IMR-90 (cell line): ENCODE results near the gene C16orf92. TPM values are rescaled to one million over a fixed set of nuclear protein-coding genes. Genes with fewer than 3 reads are reported as not detected.

Experiments
- ATAC-seq: fragments of 200-7000 bp; cut with Tn5 transposase; 2 replicates; pipeline ENCODE4 v1.9.1; 2020; ENCODE audit warnings: low read depth, mild to moderate bottlenecking, moderate library complexity
- BruUV-seq: library from RNA; stranded (reverse); fragments of 400-500 nt; replicated peaks from 2 replicates; lab custom pipeline; 2021; lab: Mats Ljungman, UMichigan
- CTCF ChIA-PET: fragments of 300-600 bp; formaldehyde crosslinking; extraction: SDS; loops from one replicate; lab custom pipeline; 2021; ENCODE audit warnings: antibody characterized with exemption; lab: Yijun Ruan, JAX
- POLR2A ChIA-PET: fragments of 300-600 bp; sonication (Branson Sonifier 250); formaldehyde crosslinking; loops from one replicate; lab custom pipeline; 2022; ENCODE audit warnings: antibody characterized with exemption; ENCODE audit not compliant: unreplicated experiment; lab: Charles Lee
- DNase-seq: peaks from one replicate; pipeline ENCODE4 v3.0.0; 2013
- H2AFZ ChIP-seq: replicated peaks from 2 replicates; pipeline ENCODE3; 2013; ENCODE audit warnings: low read length, mild to moderate bottlenecking; ENCODE audit not compliant: poor library complexity
- H2AK5ac ChIP-seq: 2 replicates; pipeline ENCODE4 v1.6.1; 2013; ENCODE audit warnings: low read depth, low read length, inconsistent platforms
- H2AK9ac ChIP-seq: replicated peaks from 2 replicates; pipeline ENCODE3; 2013; ENCODE audit warnings: mild to moderate bottlenecking, low read depth, low read length, moderate library complexity; ENCODE audit not compliant: poor library complexity
- H2BK120ac ChIP-seq: 2 replicates; pipeline ENCODE4 v1.6.1; 2013; ENCODE audit warnings: low read depth, low read length, inconsistent platforms
- H2BK15ac ChIP-seq: 3 replicates; pipeline ENCODE4 v1.6.1; 2013; ENCODE audit warnings: low read depth, low read length, inconsistent platforms
- H2BK20ac ChIP-seq: 2 replicates; pipeline ENCODE4 v1.6.1; 2013; ENCODE audit warnings: low read depth, mild to moderate bottlenecking, inconsistent platforms, low read length, moderate library complexity
- H2BK5ac ChIP-seq: 2 replicates; pipeline ENCODE4 v1.6.1; 2013; ENCODE audit warnings: mild to moderate bottlenecking, low read depth, low read length, inconsistent platforms; ENCODE audit not compliant: poor library complexity, severe bottlenecking
- H3K14ac ChIP-seq: replicated peaks from 2 replicates; pipeline ENCODE4 v1.6.1; 2013; ENCODE audit warnings: low read depth, low read length, inconsistent platforms
- H3K18ac ChIP-seq: 2 replicates; pipeline ENCODE4 v1.6.1; 2013; ENCODE audit warnings: low read depth, low read length, control low read depth
- H3K23ac ChIP-seq: 2 replicates; pipeline ENCODE4 v1.6.1; 2013; ENCODE audit warnings: low read depth, low read length, inconsistent platforms
- H3K27ac ChIP-seq: 2 replicates; pipeline ENCODE4 v1.5.1; 2013; ENCODE audit warnings: mild to moderate bottlenecking, control low read depth, low read length; ENCODE audit not compliant: insufficient read depth
- H3K27me3 ChIP-seq: 2 replicates; pipeline ENCODE4 v1.6.1; 2013; ENCODE audit warnings: low read length; ENCODE audit not compliant: control insufficient read depth, insufficient read depth
- H3K36me3 ChIP-seq: 2 replicates; pipeline ENCODE4 v1.6.1; 2013; ENCODE audit warnings: low read length, mixed read lengths; ENCODE audit not compliant: control insufficient read depth, insufficient read depth
- H3K4ac ChIP-seq: 2 replicates; pipeline ENCODE4 v1.6.1; 2013; ENCODE audit warnings: low read depth, low read length, inconsistent platforms
- H3K4me1 ChIP-seq: 2 replicates; pipeline ENCODE4 v1.6.1; 2013; ENCODE audit warnings: low read length, mixed read lengths; ENCODE audit not compliant: control insufficient read depth, insufficient read depth
- H3K4me2 ChIP-seq: 2 replicates; pipeline ENCODE4 v1.6.1; 2013; ENCODE audit warnings: low read depth, mild to moderate bottlenecking, control low read depth, low read length, moderate library complexity
- H3K4me3 ChIP-seq: 2 replicates; pipeline ENCODE4 v1.5.1; 2013; ENCODE audit warnings: low read depth, mild to moderate bottlenecking, control low read depth, low read length, moderate library complexity; ENCODE audit not compliant: insufficient read depth
- H3K56ac ChIP-seq: 2 replicates; pipeline ENCODE4 v1.6.1; 2013; ENCODE audit warnings: low read length, inconsistent platforms; ENCODE audit not compliant: insufficient read depth; ENCODE audit errors: extremely low read depth
- H3K79me1 ChIP-seq, 2 experiments: 2 replicates each; pipeline ENCODE4 v1.6.1; 2013; ENCODE audit warnings: low read length in 2 of 2, inconsistent platforms in 1 of 2, low read depth in 1 of 2
- H3K9ac ChIP-seq: 2 replicates; pipeline ENCODE4 v1.6.1; 2013; ENCODE audit warnings: low read depth, low read length, control low read depth
- H3K9me1 ChIP-seq: 2 replicates; pipeline ENCODE4 v1.6.1; 2013; ENCODE audit warnings: low read length, inconsistent platforms; ENCODE audit not compliant: insufficient read depth
- H3K9me3 ChIP-seq: 2 replicates; pipeline ENCODE4 v1.6.1; 2013; ENCODE audit warnings: low read length; ENCODE audit not compliant: control insufficient read depth, insufficient read depth
- H4K20me1 ChIP-seq: 2 replicates; pipeline ENCODE4 v1.6.1; 2013; ENCODE audit warnings: low read length, inconsistent platforms; ENCODE audit not compliant: insufficient read depth
- H4K5ac ChIP-seq: 2 replicates; pipeline ENCODE4 v1.6.1; 2013; ENCODE audit warnings: mild to moderate bottlenecking, low read depth, low read length, control low read depth
- H4K8ac ChIP-seq, 2 experiments: 2 replicates each; pipeline ENCODE4 v1.6.1; 2013; ENCODE audit warnings: low read depth in 2 of 2, low read length in 2 of 2, control low read depth in 1 of 2, inconsistent platforms in 1 of 2
- H4K91ac ChIP-seq: 2 replicates; pipeline ENCODE4 v1.6.1; 2013; ENCODE audit warnings: low read depth, low read length, inconsistent platforms; ENCODE audit not compliant: insufficient read depth
- BHLHE40 ChIP-seq: fragments of 150-350 bp; IDR thresholded peaks from 2 replicates; pipeline ENCODE4 v1.6.1; 2016; ENCODE audit warnings: mild to moderate bottlenecking, low read depth, low read length
- CHD1 ChIP-seq: IDR thresholded peaks from 2 replicates; pipeline ENCODE4 v1.6.1; 2012; ENCODE audit warnings: low read depth, low read length, improper control_type of control experiment
- MAZ ChIP-seq: IDR thresholded peaks from 2 replicates; pipeline ENCODE4 v1.6.1; 2012; ENCODE audit warnings: low read depth, mild to moderate bottlenecking, low read length, improper control_type of control experiment, moderate library complexity, borderline replicate concordance
- POLR2A ChIP-seq: IDR thresholded peaks from 2 replicates; pipeline ENCODE4 v1.6.1; 2012; ENCODE audit warnings: mild to moderate bottlenecking, low read depth, low read length
- RFX5 ChIP-seq: IDR thresholded peaks from 2 replicates; pipeline ENCODE4 v1.8.0; 2012; ENCODE audit warnings: low read depth, mild to moderate bottlenecking, low read length, moderate library complexity
- WGBS, 2 experiments: methylation state at CpG; one replicate each; pipeline versions ENCODE4 v1.1.5 to v1.1.7; 2013; ENCODE audit warnings: missing lambda C conversion rate in 2 of 2; ENCODE audit not compliant: insufficient read length in 1 of 2; ENCODE audit errors: extremely low coverage in 2 of 2; 5-methylcytosine and 5-hydroxymethylcytosine counted together
- dilution Hi-C: fragments of 300-500 bp; cut with HindIII; formaldehyde crosslinking; loops from one replicate; pipeline ENCODE4 v1.14.3; 2018; ENCODE audit warnings: low sequenced_read_pairs; ENCODE audit not compliant: unreplicated experiment
- in situ Hi-C: fragments of 300-500 bp; cut with MboI; formaldehyde crosslinking; loops from 3 replicates; pipeline ENCODE4 v1.14.3; 2019; ENCODE audit warnings: low sequenced_read_pairs, inconsistent platforms, mixed read lengths
- intact Hi-C: fragments of 100-400 bp; cut with micrococcal nuclease; formaldehyde crosslinking; loops from 2 replicates; pipeline ENCODE4 v1.10.0; 2022
- polyA plus RNA-seq, 3 experiments: library from polyadenylated mRNA; depleted of rRNA; stranded (reverse); fragments of >200 nt; gene quantifications; 2 replicates each; pipeline ENCODE4 v1.2.3, GENCODE V29; 2012; ENCODE audit warnings: low replicate concordance in 1 of 3
- total RNA-seq: library from RNA; depleted of rRNA; stranded (reverse); fragments of >200 nt; gene quantifications from 2 replicates; pipeline ENCODE4 v1.2.3, GENCODE V29; 2012
- TF ChIP-seq, protein P1 (sequence below): fragments of 150-350 bp; IDR thresholded peaks from 2 replicates; pipeline ENCODE4 v1.6.1; 2016; ENCODE audit warnings: low read depth, mild to moderate bottlenecking, low read length, moderate library complexity, borderline replicate concordance

Gene C16orf92
- total and polyA plus RNA-seq, 2 of the 4 experiments (the other 2 are of a cell fraction) = not detected

DNA sequence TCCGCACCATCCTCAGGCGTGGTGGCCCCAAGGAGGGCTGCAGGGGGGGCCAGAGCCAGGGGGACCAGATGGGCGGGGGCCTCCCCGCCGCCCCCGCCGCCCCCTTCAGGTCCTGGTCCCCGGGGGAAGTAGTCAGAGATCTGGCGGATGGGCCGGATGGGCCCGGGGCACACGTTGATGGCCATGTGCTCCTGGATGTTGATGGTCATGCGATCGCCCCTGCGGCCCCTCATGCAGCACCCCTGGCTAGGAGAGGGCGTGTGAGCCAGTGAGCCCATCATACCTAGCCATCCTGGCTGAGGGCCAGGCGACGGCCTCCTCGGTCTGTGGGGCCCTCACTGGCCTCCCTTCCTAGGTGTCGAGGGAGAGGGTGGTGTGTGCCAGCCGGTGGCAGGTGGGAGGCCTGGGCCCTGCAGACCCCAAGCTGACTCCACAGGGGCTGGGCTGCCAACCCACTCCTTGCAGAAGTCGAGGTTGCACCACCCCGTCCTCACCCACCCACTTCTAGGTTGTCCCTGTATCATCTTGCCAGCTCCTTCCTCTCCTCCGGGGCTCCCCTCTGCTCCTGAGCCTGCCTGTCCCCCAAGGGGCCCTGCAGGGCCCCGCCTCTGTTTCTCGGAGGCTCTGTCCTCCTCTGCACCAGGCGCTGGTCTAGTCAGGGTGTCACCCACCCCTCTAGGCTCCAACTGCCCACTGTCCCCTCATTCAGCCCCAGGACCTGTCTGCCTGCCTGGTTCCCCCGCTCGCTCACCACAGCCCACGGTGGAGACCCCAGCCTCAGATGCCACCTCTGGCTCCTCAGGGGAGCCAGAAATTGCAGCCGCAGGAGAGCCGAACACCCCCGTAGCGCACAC is 12.8 kb upstream of the C16orf92 start (continued):
- no peak for TF ChIP-seq RFX5
- no peak for TF ChIP-seq BHLHE40

DNA sequence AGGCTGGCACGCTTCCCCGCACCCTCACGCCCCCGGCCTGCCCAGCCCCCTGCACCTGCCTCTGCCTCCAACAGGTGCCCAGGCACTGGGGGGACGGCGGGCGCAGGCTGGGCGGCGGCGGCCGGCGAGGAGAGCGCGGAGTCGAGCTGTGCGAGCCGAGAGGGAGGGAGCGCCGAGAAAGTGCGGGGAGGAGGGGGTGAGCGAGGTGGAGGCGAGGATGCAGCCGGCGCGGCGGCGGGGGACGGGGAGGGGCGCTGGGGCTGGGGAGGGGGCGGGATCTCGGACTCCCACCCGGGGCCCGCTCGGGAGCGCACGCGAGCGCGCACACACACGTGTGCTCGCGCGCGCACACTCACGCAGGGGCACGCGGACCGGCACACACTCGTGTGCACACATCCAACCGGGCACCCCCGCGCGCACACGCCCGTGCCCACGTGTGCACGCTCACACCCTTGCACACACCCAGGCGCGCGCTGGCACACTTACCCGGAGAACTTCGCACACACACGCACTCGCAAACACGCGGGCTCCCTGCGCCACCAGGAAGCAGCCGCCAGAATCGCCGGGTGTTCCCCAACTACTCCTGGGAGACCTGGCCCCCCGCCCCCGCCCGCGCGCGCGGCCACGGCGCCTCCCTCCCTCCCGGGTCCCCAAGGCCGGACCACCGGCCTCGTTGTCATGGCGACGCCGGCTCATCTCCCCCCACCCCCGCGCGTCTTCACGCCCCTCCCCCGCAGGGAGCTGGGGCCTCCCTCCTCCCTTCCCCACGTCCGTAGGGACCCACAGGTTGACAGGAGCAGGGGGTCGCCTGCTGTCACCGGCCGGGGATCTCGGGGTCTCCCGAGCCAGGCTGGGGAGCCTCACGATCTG is 11.9 kb upstream of the C16orf92 start, which contains the start of gene DOC2A:
DOC2A (minus strand) TSS at position 184 of the 870 bp plus-strand sequence. CDS start 805 bp downstream, outside the sequence.
- DNase-seq = no peak
- H3K14ac ChIP-seq = no peak within 1 kb of the TSS
- no peak within 1 kb of the TSS for H2AK5ac ChIP-seq
- H4K91ac ChIP-seq = no peak within 1 kb of the TSS
- H3K79me1 ChIP-seq = no peaks in the 10 kb centered on the region
- no peaks in the 10 kb centered on the region; the same call in 1 of the 2 replicates for H4K20me1 ChIP-seq
- no peak within 1 kb of the TSS for H3K9ac ChIP-seq
- H3K4me3 ChIP-seq = peak within 1 kb of the TSS; percentile 42
- no peak within 1 kb of the TSS for H3K4ac ChIP-seq
- peak within 1 kb of the TSS; percentile 88 for H2AFZ ChIP-seq
- ChIA-PET POLR2A (no interaction called here), CTCF (no interaction called here)
- H3K4me1 ChIP-seq = no peaks in the 10 kb centered on the region; the same call in 1 of the 2 replicates
- BruUV-seq = no TSS peak
- TF ChIP-seq POLR2A (no peak), MAZ (peak; percentile 34; the same call in 1 of the 2 replicates), CHD1 (no peak)
- TF ChIP-seq, protein P1, sequence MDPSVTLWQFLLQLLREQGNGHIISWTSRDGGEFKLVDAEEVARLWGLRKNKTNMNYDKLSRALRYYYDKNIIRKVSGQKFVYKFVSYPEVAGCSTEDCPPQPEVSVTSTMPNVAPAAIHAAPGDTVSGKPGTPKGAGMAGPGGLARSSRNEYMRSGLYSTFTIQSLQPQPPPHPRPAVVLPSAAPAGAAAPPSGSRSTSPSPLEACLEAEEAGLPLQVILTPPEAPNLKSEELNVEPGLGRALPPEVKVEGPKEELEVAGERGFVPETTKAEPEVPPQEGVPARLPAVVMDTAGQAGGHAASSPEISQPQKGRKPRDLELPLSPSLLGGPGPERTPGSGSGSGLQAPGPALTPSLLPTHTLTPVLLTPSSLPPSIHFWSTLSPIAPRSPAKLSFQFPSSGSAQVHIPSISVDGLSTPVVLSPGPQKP = no peak
- no peak within 1 kb of the TSS for H2BK20ac ChIP-seq
- peak within 1 kb of the TSS; percentile 78 for H2AK9ac ChIP-seq
- no peak within 1 kb of the TSS for H3K56ac ChIP-seq
- no peak within 1 kb of the TSS for H3K23ac ChIP-seq
- H2BK5ac ChIP-seq = no peak within 1 kb of the TSS
- peak; percentile 73 for ATAC-seq
- H3K9me1 ChIP-seq = no peaks in the 10 kb centered on the region
- intact Hi-C loops (no loop called here), in situ Hi-C loops (no loop called here), dilution Hi-C loops (no loop called here)
- H3K36me3 ChIP-seq = no peaks in the 10 kb centered on the region
- no peak within 1 kb of the TSS for H3K18ac ChIP-seq
- no peaks in the 10 kb centered on the region for H3K9me3 ChIP-seq
- no peak within 1 kb of the TSS for H2BK120ac ChIP-seq
- no peak within 1 kb of the TSS for H4K5ac ChIP-seq
- WGBS, 2 experiments = 8% methylated on average over 12 of the region's 99 CpGs; no CpG with 5 or more reads in 1 of the 2 experiments
- no peak within 1 kb of the TSS for H4K8ac ChIP-seq
- peaks cover 27% of the 10 kb centered on the region for H3K27me3 ChIP-seq
- H3K27ac ChIP-seq = no peak within 1 kb of the TSS
- H3K4me2 ChIP-seq = peak within 1 kb of the TSS; percentile 92
- no peak within 1 kb of the TSS for H2BK15ac ChIP-seq
